ENCODE data around the gene MYOF. TPM values are rescaled to one million over a fixed set of nuclear protein-coding genes. Genes with fewer than 3 reads are reported as not detected.

MYOF gene
- total and polyA plus RNA-seq, 3 donors from 2014 or later, result 9.4 to 21.4 (median 12.3) TPM

DNA sequence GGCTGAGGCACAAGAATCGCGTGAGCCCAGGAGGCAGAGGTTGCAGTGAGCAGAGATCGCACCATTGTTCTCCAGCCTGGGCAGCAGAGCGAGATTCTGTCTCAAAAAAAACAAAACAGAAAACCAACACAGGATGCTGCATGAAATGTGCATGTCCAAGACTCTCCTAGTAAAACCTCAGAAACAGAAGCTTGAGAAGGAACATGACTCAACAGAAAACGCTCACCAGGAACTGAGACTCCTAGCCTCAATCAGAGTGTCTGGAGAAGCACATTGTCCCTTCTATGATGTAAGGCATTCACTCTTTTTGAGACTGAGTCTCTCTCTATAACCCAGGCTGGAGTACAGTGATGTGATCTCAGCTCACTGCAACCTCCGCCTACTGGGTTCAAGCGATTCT, 168.3 kb downstream of the MYOF start:
- H3K4me1 ChIP-seq, result no peaks in the 10 kb centered on the region
- H3K27ac ChIP-seq, result no peak overlapping the region
- DNase-seq, result no peak
- no peaks in the 10 kb centered on the region for H3K27me3 ChIP-seq
- WGBS, 2 donors, result 90% methylated on average over 7 of the region's 7 CpGs
- TF ChIP-seq POLR2A (IDR thresholded peaks at IDR 0.05), result no peak
- TF ChIP-seq, protein P1, sequence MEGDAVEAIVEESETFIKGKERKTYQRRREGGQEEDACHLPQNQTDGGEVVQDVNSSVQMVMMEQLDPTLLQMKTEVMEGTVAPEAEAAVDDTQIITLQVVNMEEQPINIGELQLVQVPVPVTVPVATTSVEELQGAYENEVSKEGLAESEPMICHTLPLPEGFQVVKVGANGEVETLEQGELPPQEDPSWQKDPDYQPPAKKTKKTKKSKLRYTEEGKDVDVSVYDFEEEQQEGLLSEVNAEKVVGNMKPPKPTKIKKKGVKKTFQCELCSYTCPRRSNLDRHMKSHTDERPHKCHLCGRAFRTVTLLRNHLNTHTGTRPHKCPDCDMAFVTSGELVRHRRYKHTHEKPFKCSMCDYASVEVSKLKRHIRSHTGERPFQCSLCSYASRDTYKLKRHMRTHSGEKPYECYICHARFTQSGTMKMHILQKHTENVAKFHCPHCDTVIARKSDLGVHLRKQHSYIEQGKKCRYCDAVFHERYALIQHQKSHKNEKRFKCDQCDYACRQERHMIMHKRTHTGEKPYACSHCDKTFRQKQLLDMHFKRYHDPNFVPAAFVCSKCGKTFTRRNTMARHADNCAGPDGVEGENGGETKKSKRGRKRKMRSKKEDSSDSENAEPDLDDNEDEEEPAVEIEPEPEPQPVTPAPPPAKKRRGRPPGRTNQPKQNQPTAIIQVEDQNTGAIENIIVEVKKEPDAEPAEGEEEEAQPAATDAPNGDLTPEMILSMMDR (IDR thresholded peaks at IDR 0.05), result no peak
- intact Hi-C loops (cut with DNase I; ENCODE audit: low total_unique reads), result no loop called here
- H3K36me3 ChIP-seq (ENCODE audit: low read depth, missing control alignments), result no peaks in the 10 kb centered on the region
- no peaks in the 10 kb centered on the region for H3K9me3 ChIP-seq
- no peak overlapping the region for H3K4me3 ChIP-seq

DNA sequence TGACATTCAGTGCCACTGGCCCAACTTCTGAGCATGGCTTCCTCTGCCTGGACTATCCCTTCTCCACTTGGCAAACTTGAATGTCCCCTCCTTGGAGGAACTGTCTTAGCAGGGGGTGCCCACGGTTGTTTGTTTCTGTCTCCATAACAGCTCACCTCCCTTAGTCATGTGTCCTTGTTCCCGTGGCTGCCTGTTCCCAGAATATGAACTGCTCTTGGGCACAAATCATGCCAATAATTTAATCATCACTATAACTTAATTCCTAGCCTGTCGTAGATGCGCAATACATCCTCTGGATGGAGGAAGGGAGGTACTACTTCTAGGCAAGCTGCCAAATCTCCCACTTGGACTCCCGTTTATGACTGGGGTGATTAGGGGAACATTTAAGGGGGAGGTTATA, 173.1 kb downstream of the MYOF start:
- TF ChIP-seq, protein P1 (IDR thresholded peaks at IDR 0.05), result no peak
- H3K4me3 ChIP-seq, result no peak overlapping the region
- 63 to 71% methylated on average over 5 of the region's 5 CpGs for WGBS, 2 donors
- no peaks in the 10 kb centered on the region for H3K9me3 ChIP-seq
- H3K36me3 ChIP-seq (ENCODE audit: low read depth, missing control alignments), result no peaks in the 10 kb centered on the region
- intact Hi-C loops (cut with DNase I; ENCODE audit: low total_unique reads), result no loop called here
- H3K27ac ChIP-seq, result no peak overlapping the region
- no peaks in the 10 kb centered on the region for H3K27me3 ChIP-seq
- no peaks in the 10 kb centered on the region for H3K4me1 ChIP-seq
- no peak for DNase-seq

DNA sequence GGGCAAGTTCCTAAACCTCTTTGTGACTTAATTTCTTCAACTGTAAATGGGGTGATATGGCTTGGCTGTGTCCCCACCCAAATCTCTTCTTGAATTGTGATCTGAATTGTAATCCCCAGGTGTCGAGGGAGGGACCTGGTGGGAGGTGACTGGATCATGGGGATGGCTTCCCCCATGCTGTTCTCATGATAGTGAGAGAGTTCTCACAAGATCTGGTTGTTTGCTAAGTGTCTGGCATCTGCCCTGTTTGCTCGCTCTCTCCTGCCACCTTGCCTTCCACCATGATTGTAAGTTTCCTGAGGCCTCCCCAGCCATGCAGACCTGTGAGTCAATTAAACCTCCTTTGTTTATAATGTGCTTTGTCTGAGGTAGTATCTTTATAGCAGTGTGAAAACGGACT, 177.0 kb downstream of the MYOF start:
- TF ChIP-seq, protein P1 (IDR thresholded peaks at IDR 0.05), result no peak
- TF ChIP-seq POLR2A (IDR thresholded peaks at IDR 0.05), result no peak
- WGBS, 2 donors, result 93 to 95% methylated on average over 3 of the region's 3 CpGs
- intact Hi-C loops (cut with DNase I; ENCODE audit: low total_unique reads), result no loop called here
- DNase-seq, result no peak
- no peak overlapping the region for H3K27ac ChIP-seq
- no peaks in the 10 kb centered on the region for H3K9me3 ChIP-seq
- H3K36me3 ChIP-seq (ENCODE audit: low read depth, missing control alignments), result no peaks in the 10 kb centered on the region
- no peaks in the 10 kb centered on the region for H3K27me3 ChIP-seq
- no peak overlapping the region for H3K4me3 ChIP-seq
- H3K4me1 ChIP-seq, result no peaks in the 10 kb centered on the region

DNA sequence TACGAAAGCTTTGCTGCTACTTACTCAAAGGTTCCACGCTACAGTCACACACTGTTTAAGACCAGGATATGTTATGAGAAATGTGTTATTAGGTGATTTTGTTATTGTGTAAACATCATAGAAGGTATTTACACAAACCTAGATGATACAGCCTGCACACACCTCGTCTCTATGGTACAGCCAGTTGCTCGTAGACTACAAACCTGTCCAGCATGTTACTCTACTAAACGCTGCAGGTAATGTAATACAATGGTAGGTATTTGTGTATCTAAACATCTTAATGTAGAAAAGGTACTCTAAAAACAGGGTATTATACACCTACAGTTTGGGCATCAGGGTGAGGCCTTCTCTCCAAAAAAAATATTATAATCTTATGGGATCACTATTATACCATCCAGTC, 181.2 kb downstream of the MYOF start:
- Histone ChIP-seq H3K9me3 (no peaks in the 10 kb centered on the region), H3K27me3 (no peaks in the 10 kb centered on the region), H3K4me1 (no peaks in the 10 kb centered on the region), H3K27ac (no peak overlapping the region), H3K36me3 (ENCODE audit: low read depth, missing control alignments) (no peaks in the 10 kb centered on the region), H3K4me3 (no peak overlapping the region)
- intact Hi-C loops (cut with DNase I; ENCODE audit: low total_unique reads), result no loop called here
- 92 to 97% methylated on average over 5 of the region's 5 CpGs for WGBS, 2 donors
- no peak for DNase-seq
- TF ChIP-seq POLR2A (IDR thresholded peaks at IDR 0.05), result no peak
- TF ChIP-seq, protein P1 (IDR thresholded peaks at IDR 0.05), result no peak

DNA sequence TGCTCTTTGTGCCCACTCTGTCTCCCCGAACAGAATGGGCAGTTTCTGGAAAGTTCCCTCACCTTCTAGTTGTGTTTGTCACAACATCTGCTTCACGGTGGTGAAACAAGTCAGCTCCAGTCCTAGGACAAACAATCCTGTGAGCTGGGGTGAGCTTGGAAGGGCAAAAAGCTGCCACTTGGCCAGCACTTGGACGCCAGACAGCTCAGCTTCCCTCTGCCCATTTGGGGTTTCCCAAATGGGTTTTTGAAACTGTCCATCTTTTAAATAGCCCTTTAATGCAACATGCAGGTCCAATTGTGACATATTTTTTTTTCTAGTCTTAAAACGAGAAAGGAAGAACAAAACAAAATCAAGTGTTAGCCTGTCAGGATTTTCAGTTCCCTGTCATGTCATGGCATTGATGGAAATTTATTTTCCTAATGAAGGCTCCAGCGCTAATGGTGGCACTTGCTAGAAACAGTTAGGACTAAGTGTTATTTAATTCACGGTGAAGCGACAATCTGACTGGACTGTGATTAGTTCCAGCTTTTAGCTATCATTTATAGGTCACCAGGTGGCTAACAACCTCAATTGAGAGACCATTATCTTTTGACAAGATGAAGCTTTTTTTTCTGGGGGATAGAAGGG, 181.7 kb downstream of the MYOF start:
- no peaks in the 10 kb centered on the region for H3K27me3 ChIP-seq
- WGBS, 2 donors, result 78 to 83% methylated on average over 7 of the region's 7 CpGs
- no peak overlapping the region for H3K27ac ChIP-seq
- TF ChIP-seq, protein P1 (IDR thresholded peaks at IDR 0.05), result no peak
- TF ChIP-seq POLR2A (IDR thresholded peaks at IDR 0.05), result no peak
- intact Hi-C loops (cut with DNase I; ENCODE audit: low total_unique reads), result no loop called here
- H3K4me3 ChIP-seq, result no peak overlapping the region
- no peaks in the 10 kb centered on the region for H3K4me1 ChIP-seq
- DNase-seq, result no peak
- no peaks in the 10 kb centered on the region for H3K36me3 ChIP-seq (ENCODE audit: low read depth, missing control alignments)
- no peaks in the 10 kb centered on the region for H3K9me3 ChIP-seq
